ENCODE data around the gene TSPAN5. TPM values are rescaled to one million over a fixed set of nuclear protein-coding genes. Genes with fewer than 3 reads are reported as not detected.

TSPAN5 gene
- total and polyA plus RNA-seq, 7 experiments from 2014 or later: 3.3 to 31.6 (median 7.8) TPM

GRCh38 chr4:98610926-98611676, 47.3 kb downstream of the TSPAN5 start:
- no peaks in the 10 kb centered on the region for H3K36me3 ChIP-seq (ENCODE audit: control insufficient read depth in 2 of 3, insufficient read depth in 3 of 3, low read length in 3 of 3)
- CTCF ChIA-PET: no interaction called here
- H3K4me1 ChIP-seq (ENCODE audit: control insufficient read depth in 2 of 2, insufficient read depth in 2 of 2, low read length in 2 of 2): peaks cover 4 to 7% of the 10 kb centered on the region in 2 donors
- no peaks in the 10 kb centered on the region for H3K9me3 ChIP-seq (ENCODE audit: control insufficient read depth in 2 of 3, low read length in 3 of 3)
- no peak for ATAC-seq
- Mint-ChIP-seq H3K27me3 (no peaks in the 10 kb centered on the region), H3K27ac (no peak overlapping the region), H3K9me3 (peaks cover 0 to 1% (median 0%) of the 10 kb centered on the region in 11 donors), H3K4me1 (peaks cover 24 to 70% (median 52%) of the 10 kb centered on the region in 7 donors), H3K4me3 (no peak overlapping the region), H3K36me3 (peaks cover 0 to 3% (median 0%) of the 10 kb centered on the region in 5 donors)
- no peak for DNase-seq
- POLR2A ChIA-PET: no interaction called here
- intact Hi-C loops (cut with micrococcal nuclease): no loop called here
- no peak overlapping the region for H3K27ac ChIP-seq (ENCODE audit: low read depth, low read length)
- no peaks in the 10 kb centered on the region for H3K27me3 ChIP-seq (ENCODE audit: control insufficient read depth in 2 of 2, insufficient read depth in 2 of 2, low read length in 2 of 2)
- H3K4me3 ChIP-seq (ENCODE audit: low read length): no peak overlapping the region

DNA sequence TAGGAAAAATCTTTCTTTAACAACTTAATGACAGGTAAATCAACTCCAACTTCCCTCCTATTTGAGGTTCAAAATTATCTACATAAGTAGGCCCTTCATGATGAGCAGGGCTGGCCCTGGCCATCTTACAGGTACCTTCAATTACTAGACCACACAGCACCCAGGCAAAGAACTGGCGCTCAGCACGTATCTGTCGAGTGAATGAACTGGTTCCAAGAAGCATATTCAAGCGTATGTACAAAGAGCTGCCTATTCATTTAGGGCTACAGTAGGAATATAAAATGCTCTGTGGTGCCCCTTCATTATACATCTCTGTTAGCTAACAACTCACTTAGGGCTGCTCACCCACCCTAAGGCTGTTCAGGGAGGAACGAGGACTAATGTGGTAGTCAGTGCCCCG, 48.0 kb downstream of the TSPAN5 start:
- no peak for ATAC-seq
- no peaks in the 10 kb centered on the region for H3K36me3 ChIP-seq (ENCODE audit: control insufficient read depth in 2 of 3, insufficient read depth in 3 of 3, low read length in 3 of 3)
- peaks cover 0 to 1% (median 0%) of the 10 kb centered on the region in 11 donors for H3K9me3 Mint-ChIP-seq
- POLR2A ChIA-PET: no interaction called here
- H3K27ac ChIP-seq (ENCODE audit: low read depth, low read length): no peak overlapping the region
- H3K27ac Mint-ChIP-seq: no peak overlapping the region
- CTCF ChIA-PET: no interaction called here
- H3K4me1 Mint-ChIP-seq: peaks cover 24 to 69% (median 51%) of the 10 kb centered on the region in 7 donors
- intact Hi-C loops (cut with micrococcal nuclease): no loop called here
- no peak overlapping the region for H3K4me3 ChIP-seq (ENCODE audit: low read length)
- no peaks in the 10 kb centered on the region for H3K27me3 ChIP-seq (ENCODE audit: control insufficient read depth in 2 of 2, insufficient read depth in 2 of 2, low read length in 2 of 2)
- H3K27me3 Mint-ChIP-seq: no peaks in the 10 kb centered on the region
- H3K36me3 Mint-ChIP-seq: peaks cover 0 to 5% (median 3%) of the 10 kb centered on the region in 5 donors
- H3K9me3 ChIP-seq (ENCODE audit: control insufficient read depth in 2 of 3, low read length in 3 of 3): no peaks in the 10 kb centered on the region
- no peak for DNase-seq
- peaks cover 4 to 7% of the 10 kb centered on the region in 2 donors for H3K4me1 ChIP-seq (ENCODE audit: control insufficient read depth in 2 of 2, insufficient read depth in 2 of 2, low read length in 2 of 2)
- H3K4me3 Mint-ChIP-seq: no peak overlapping the region

DNA sequence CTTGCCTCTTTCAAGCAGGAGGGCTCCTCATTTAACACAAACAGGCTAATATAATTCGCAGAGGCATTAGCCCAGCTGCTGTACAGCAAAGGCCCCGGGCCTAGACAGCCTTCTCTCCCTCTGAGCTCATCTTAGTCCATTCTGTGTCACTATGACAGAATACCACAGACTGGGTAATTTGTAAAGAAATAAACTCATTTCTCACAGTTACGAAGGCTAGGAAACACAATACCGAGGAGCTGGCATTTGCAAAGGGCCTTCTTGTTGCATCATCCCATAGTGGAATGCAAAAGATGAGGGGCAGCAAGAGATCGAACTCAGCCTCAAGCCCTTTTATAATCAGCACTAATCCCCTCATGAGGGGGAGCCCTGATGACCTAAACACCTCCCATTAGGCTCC, 48.5 kb downstream of the TSPAN5 start:
- POLR2A ChIA-PET: no interaction called here
- Mint-ChIP-seq H3K27me3 (no peaks in the 10 kb centered on the region), H3K4me1 (peaks cover 24 to 68% (median 51%) of the 10 kb centered on the region in 7 donors), H3K27ac (no peak overlapping the region), H3K9me3 (peaks cover 0 to 1% (median 0%) of the 10 kb centered on the region in 11 donors), H3K36me3 (peaks cover 0 to 5% (median 0%) of the 10 kb centered on the region in 5 donors), H3K4me3 (no peak overlapping the region)
- CTCF ChIA-PET: no interaction called here
- DNase-seq (no peak), ATAC-seq (no peak)
- H3K27ac ChIP-seq (ENCODE audit: low read depth, low read length): no peak overlapping the region
- H3K36me3 ChIP-seq (ENCODE audit: control insufficient read depth in 2 of 3, insufficient read depth in 3 of 3, low read length in 3 of 3): no peaks in the 10 kb centered on the region
- H3K27me3 ChIP-seq (ENCODE audit: control insufficient read depth in 2 of 2, insufficient read depth in 2 of 2, low read length in 2 of 2): no peaks in the 10 kb centered on the region
- H3K9me3 ChIP-seq (ENCODE audit: control insufficient read depth in 2 of 3, low read length in 3 of 3): no peaks in the 10 kb centered on the region
- intact Hi-C loops (cut with micrococcal nuclease): loop anchor here in 1 of 2 donors (5.0 kb wide), 1 partner anchor 47 kb away; the partner anchor contains the start of gene TSPAN5
- H3K4me3 ChIP-seq (ENCODE audit: low read length): no peak overlapping the region
- H3K4me1 ChIP-seq (ENCODE audit: control insufficient read depth in 2 of 2, insufficient read depth in 2 of 2, low read length in 2 of 2): peaks cover 4 to 7% of the 10 kb centered on the region in 2 donors

DNA sequence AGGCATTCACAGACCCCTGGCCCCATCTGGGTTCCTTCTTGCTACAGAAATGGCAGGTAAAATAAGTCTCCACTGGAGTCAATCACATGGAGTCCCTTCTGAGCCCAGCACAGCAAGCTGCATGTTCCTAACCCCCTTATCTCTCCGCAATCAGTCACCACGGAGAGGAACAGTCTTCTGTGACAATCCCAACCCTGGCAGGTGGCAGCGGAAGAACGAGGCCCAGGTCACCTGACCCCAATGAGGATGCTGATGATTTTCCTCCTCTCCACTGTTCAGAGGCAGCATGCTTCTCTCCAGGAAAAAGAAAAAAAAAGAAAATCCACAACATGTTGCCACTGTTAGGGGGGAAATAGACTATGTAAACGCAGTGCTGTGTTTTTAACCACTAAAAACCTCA, 50.1 kb downstream of the TSPAN5 start:
- Mint-ChIP-seq H3K27ac (peak overlapping the region in 3 of 9 donors; percentile 7 to 43 (median 12)), H3K4me1 (peaks cover 19 to 74% (median 58%) of the 10 kb centered on the region in 7 donors), H3K27me3 (no peaks in the 10 kb centered on the region), H3K4me3 (peak overlapping the region in 1 of 10 donors; percentile 5), H3K9me3 (peaks cover 0 to 1% (median 0%) of the 10 kb centered on the region in 11 donors), H3K36me3 (peaks cover 0 to 12% (median 0%) of the 10 kb centered on the region in 5 donors)
- intact Hi-C loops (cut with micrococcal nuclease): loop anchor here in 1 of 2 donors (5.0 kb wide), 1 partner anchor 49 kb away; the partner anchor contains the start of gene TSPAN5
- Histone ChIP-seq H3K36me3 (ENCODE audit: control insufficient read depth in 2 of 3, insufficient read depth in 3 of 3, low read length in 3 of 3) (no peaks in the 10 kb centered on the region), H3K4me3 (ENCODE audit: low read length) (no peak overlapping the region), H3K27ac (ENCODE audit: low read depth, low read length) (no peak overlapping the region), H3K27me3 (ENCODE audit: control insufficient read depth in 2 of 2, insufficient read depth in 2 of 2, low read length in 2 of 2) (no peaks in the 10 kb centered on the region), H3K9me3 (ENCODE audit: control insufficient read depth in 2 of 3, low read length in 3 of 3) (no peaks in the 10 kb centered on the region), H3K4me1 (ENCODE audit: control insufficient read depth in 2 of 2, insufficient read depth in 2 of 2, low read length in 2 of 2) (peaks cover 7 to 16% of the 10 kb centered on the region in 2 donors)
- ChIA-PET CTCF (no interaction called here), POLR2A (no interaction called here)
- ATAC-seq (no peak), DNase-seq (no peak)

- Mint-ChIP-seq H3K9me3 (peaks cover 0 to under 1% (median 0%) of the 10 kb centered on the region in 11 donors), H3K27ac (no peak overlapping the region), H3K4me1 (peaks cover 21 to 74% (median 60%) of the 10 kb centered on the region in 7 donors), H3K4me3 (no peak overlapping the region), H3K36me3 (peaks cover 0 to 15% (median under 1%) of the 10 kb centered on the region in 5 donors), H3K27me3 (no peaks in the 10 kb centered on the region)
- H3K4me1 ChIP-seq (ENCODE audit: control insufficient read depth in 2 of 2, insufficient read depth in 2 of 2, low read length in 2 of 2): peaks cover 7 to 30% of the 10 kb centered on the region in 2 donors
- H3K9me3 ChIP-seq (ENCODE audit: control insufficient read depth in 2 of 3, low read length in 3 of 3): no peaks in the 10 kb centered on the region
- CTCF ChIA-PET: interaction anchor here (0.5 kb wide), 1 partner anchor 116 kb away, joined by 3 read pairs; no protein-coding TSS in a partner anchor
- H3K4me3 ChIP-seq (ENCODE audit: low read length): no peak overlapping the region
- intact Hi-C loops (cut with micrococcal nuclease): loop anchor here in 1 of 2 donors (5.0 kb wide), 1 partner anchor 50 kb away; the partner anchor contains the start of gene TSPAN5
- H3K36me3 ChIP-seq (ENCODE audit: control insufficient read depth in 2 of 3, insufficient read depth in 3 of 3, low read length in 3 of 3): no peaks in the 10 kb centered on the region
- no peak overlapping the region for H3K27ac ChIP-seq (ENCODE audit: low read depth, low read length)
- no peak for DNase-seq
- no peaks in the 10 kb centered on the region for H3K27me3 ChIP-seq (ENCODE audit: control insufficient read depth in 2 of 2, insufficient read depth in 2 of 2, low read length in 2 of 2)
- POLR2A ChIA-PET: no interaction called here
- no peak for ATAC-seq
Observed at GRCh38 chr4:98606894-98607293, 51.5 kb downstream of the TSPAN5 start.

GRCh38 chr4:98605216-98605615, 53.2 kb downstream of the TSPAN5 start:
- ChIA-PET POLR2A (no interaction called here), CTCF (no interaction called here)
- no peaks in the 10 kb centered on the region for H3K27me3 ChIP-seq (ENCODE audit: control insufficient read depth in 2 of 2, insufficient read depth in 2 of 2, low read length in 2 of 2)
- no peaks in the 10 kb centered on the region for H3K36me3 ChIP-seq (ENCODE audit: control insufficient read depth in 2 of 3, insufficient read depth in 3 of 3, low read length in 3 of 3)
- H3K4me3 ChIP-seq (ENCODE audit: low read length): no peak overlapping the region
- peaks cover 7 to 31% of the 10 kb centered on the region in 2 donors for H3K4me1 ChIP-seq (ENCODE audit: control insufficient read depth in 2 of 2, insufficient read depth in 2 of 2, low read length in 2 of 2)
- Mint-ChIP-seq H3K4me1 (peaks cover 27 to 67% (median 63%) of the 10 kb centered on the region in 7 donors), H3K36me3 (peaks cover 5 to 32% (median 12%) of the 10 kb centered on the region in 5 donors), H3K9me3 (peaks cover 0 to 17% (median 4%) of the 10 kb centered on the region in 11 donors), H3K27ac (no peak overlapping the region), H3K4me3 (no peak overlapping the region), H3K27me3 (no peaks in the 10 kb centered on the region)
- ATAC-seq: no peak
- no peaks in the 10 kb centered on the region for H3K9me3 ChIP-seq (ENCODE audit: control insufficient read depth in 2 of 3, low read length in 3 of 3)
- DNase-seq: no peak
- intact Hi-C loops (cut with micrococcal nuclease): loop anchor here (2.0 to 5.0 kb wide), 2 partner anchors 20 to 52 kb away; partner anchors contain the start of gene TSPAN5 (in 1 of the 2)
- H3K27ac ChIP-seq (ENCODE audit: low read depth, low read length): no peak overlapping the region
